Measurements from ENCODE around the gene OR6B2. TPM values are rescaled to one million over a fixed set of nuclear protein-coding genes. Genes with fewer than 3 reads are reported as not detected.

OR6B2 gene
- total RNA-seq (2022; extraction: Qiagen RNA extraction), result not detected in 5 replicates

GRCh38 chr2:240030379-240031094 lies at the start of gene OR6B2:
Gene OR6B2, minus strand, starts transcription at chr2:240030429. Its CDS starts 0 bp downstream, at chr2:240030429.

GRCh38 chr2:240053173-240054155 lies 23.2 kb upstream of the OR6B2 start, which contains the start of gene OR6B3:
Gene OR6B3, minus strand, starts transcription at chr2:240053521.

Other genes starting within 250 kb of the OR6B2 start
- 120 to 152 TPM (median 127 TPM) in 5 replicates for gene NDUFA10, start 5.1 kb downstream of the OR6B2 start, total RNA-seq (2022; extraction: Qiagen RNA extraction)
- not detected in 5 replicates for gene OR6B3, start 23.1 kb upstream of the OR6B2 start, total RNA-seq (2022; extraction: Qiagen RNA extraction)
- gene COPS9, start 105.9 kb upstream of the OR6B2 start, total RNA-seq (2022; extraction: Qiagen RNA extraction), result 228 to 319 TPM (median 293 TPM) in 5 replicates
- gene OTOS, start 110.2 kb upstream of the OR6B2 start, total RNA-seq (2022; extraction: Qiagen RNA extraction), result 0.19 TPM in 1 of 5 replicates, not detected in the others